HepG2 (cell line): Measurements from ENCODE around the gene ARHGEF12.

ENCODE experiments used
- EZH2 ChIP-seq: conservative IDR thresholded peaks from 2 replicates; pipeline ENCODE4 v1.6.1; 2012; ENCODE audit warnings: mild to moderate bottlenecking, low read depth, low read length, moderate library complexity
- NFE2L2 ChIP-seq: fragments of 150-350 bp; IDR thresholded peaks from 2 replicates; pipeline ENCODE4 v1.6.1; 2014; ENCODE audit warnings: low read length
- POLR2A ChIP-seq, 2 experiments: IDR thresholded peaks; 2 replicates each; pipeline ENCODE4 v1.6.1; 2011; ENCODE audit warnings: low read depth in 2 of 2, low read length in 2 of 2, mild to moderate bottlenecking in 1 of 2, moderate library complexity in 1 of 2; ENCODE audit not compliant: insufficient read depth in 1 of 2
- TSC22D2 ChIP-seq: sonication (generic); formaldehyde crosslinking; IDR thresholded peaks from 2 replicates; pipeline ENCODE4 v1.5.1; 2020; ENCODE audit warnings: missing genetic modification reagents, mild to moderate bottlenecking, borderline replicate concordance
- ZFX ChIP-seq: sonication (generic); formaldehyde crosslinking; IDR thresholded peaks from 2 replicates; pipeline ENCODE4 v1.4.0; 2020; ENCODE audit warnings: mild to moderate bottlenecking, low read depth, missing genetic modification reagents, moderate library complexity
- ZNF33A ChIP-seq: sonication (generic); formaldehyde crosslinking; IDR thresholded peaks from 2 replicates; pipeline ENCODE4 v1.5.1; 2020; ENCODE audit warnings: missing genetic modification reagents, mild to moderate bottlenecking, moderate library complexity, borderline replicate concordance
- TF ChIP-seq, protein P1 (sequence below): sonication (generic); formaldehyde crosslinking; IDR thresholded peaks from 2 replicates; pipeline ENCODE4 v1.5.0; 2020; ENCODE audit warnings: mild to moderate bottlenecking, missing genetic modification reagents, moderate library complexity

GRCh38 chr11:120523196-120523595 is 187.0 kb downstream of the ARHGEF12 start:
- TF ChIP-seq NFE2L2 (no peak), TSC22D2 (no peak), POLR2A (IDR thresholded peaks at IDR 0.05; ENCODE audit: insufficient read depth in 1 of 2, low read depth in 2 of 2, low read length in 2 of 2) (no peak), EZH2 (no peak), ZNF33A (CRISPR knock-in tag) (no peak), ZFX (no peak)
- TF ChIP-seq, protein P1, sequence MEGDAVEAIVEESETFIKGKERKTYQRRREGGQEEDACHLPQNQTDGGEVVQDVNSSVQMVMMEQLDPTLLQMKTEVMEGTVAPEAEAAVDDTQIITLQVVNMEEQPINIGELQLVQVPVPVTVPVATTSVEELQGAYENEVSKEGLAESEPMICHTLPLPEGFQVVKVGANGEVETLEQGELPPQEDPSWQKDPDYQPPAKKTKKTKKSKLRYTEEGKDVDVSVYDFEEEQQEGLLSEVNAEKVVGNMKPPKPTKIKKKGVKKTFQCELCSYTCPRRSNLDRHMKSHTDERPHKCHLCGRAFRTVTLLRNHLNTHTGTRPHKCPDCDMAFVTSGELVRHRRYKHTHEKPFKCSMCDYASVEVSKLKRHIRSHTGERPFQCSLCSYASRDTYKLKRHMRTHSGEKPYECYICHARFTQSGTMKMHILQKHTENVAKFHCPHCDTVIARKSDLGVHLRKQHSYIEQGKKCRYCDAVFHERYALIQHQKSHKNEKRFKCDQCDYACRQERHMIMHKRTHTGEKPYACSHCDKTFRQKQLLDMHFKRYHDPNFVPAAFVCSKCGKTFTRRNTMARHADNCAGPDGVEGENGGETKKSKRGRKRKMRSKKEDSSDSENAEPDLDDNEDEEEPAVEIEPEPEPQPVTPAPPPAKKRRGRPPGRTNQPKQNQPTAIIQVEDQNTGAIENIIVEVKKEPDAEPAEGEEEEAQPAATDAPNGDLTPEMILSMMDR (CRISPR knock-in tag), result no peak
